Measurements from ENCODE around the gene MEN1.
"Not testable (repeated sequence)": the region's sequence is repeated elsewhere in the genome, so short reads cannot be mapped to it uniquely, and the experiment has no call there.

Gene MEN1

DNA sequence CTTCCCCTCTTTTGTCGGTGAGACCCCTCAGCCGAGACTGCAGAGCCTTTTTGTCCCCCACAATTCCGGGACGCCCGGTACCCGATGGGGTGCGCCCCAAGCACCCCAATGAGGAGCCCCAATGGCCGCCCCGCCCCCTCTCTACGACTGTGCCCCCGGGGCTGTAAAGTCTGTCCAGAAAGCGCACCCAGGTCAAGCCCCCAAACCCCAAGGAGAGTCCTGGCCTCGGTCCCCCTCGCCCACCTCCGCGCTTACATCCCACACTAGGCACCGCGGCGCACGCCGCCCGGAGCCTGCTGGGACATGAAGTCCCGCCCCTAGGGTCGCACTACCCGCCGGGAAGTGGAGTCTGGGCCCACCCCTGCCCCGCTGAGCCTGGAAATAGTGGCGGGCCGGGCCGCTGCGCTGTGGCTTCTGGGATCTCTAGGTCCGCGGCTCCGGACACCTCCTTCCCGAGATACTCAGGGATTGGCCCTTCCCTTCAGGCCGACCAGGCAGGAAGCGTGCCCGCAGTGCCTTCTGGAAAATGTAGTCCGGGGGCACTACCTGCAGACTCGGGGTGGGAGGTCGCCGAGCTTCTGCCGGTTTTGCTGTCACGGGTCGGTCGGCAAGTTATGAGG is at the start of gene MEN1:
MEN1 (minus strand) TSS at position 281 of the 620 bp plus-strand sequence. CDS start 442 bp downstream, outside the sequence.
- DNase-seq = peak; percentile 80

DNA sequence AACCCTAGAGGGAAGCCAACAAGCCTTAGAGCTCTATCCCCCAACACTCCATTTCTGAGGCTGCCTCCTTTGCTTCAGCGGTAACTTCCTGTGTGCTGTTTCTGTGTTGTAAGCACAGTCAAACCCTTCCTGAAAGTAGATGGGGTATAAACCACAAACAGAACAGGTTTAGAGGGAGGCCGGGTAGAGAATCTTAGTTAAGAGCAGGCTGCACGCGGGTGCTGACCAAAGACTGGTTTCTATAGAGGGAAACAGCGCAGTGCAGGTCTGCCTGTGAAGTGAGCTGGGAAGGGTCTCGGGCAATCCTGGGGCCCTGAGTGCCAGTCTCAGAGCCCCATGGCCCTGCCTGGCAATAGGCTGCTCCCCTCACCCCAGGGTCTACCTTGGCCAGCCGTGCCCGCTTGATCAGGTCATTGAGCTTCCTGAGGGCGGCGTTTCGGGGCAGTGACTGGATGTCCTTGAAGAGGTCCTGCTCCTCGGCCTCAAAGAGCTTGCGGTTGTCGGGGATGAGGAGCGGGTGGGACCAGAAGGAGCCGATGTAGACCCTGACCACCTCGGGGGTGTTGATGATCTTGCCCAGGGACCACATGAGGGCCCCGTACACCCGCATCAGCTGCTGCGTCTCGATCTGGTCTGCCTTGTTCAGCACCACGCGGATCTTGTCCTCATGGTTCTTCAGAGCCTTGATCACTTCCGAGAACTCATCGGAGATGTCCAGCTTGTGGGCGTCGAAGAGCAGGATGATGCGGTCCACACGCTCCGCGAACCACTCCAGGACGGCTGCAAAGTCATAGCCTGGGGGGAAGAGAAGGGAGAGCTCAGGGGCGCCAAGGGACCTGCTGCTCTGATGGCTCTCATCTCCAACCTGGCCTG is 49.4 kb upstream of the MEN1 start:
- peak; percentile 79 for DNase-seq

DNA sequence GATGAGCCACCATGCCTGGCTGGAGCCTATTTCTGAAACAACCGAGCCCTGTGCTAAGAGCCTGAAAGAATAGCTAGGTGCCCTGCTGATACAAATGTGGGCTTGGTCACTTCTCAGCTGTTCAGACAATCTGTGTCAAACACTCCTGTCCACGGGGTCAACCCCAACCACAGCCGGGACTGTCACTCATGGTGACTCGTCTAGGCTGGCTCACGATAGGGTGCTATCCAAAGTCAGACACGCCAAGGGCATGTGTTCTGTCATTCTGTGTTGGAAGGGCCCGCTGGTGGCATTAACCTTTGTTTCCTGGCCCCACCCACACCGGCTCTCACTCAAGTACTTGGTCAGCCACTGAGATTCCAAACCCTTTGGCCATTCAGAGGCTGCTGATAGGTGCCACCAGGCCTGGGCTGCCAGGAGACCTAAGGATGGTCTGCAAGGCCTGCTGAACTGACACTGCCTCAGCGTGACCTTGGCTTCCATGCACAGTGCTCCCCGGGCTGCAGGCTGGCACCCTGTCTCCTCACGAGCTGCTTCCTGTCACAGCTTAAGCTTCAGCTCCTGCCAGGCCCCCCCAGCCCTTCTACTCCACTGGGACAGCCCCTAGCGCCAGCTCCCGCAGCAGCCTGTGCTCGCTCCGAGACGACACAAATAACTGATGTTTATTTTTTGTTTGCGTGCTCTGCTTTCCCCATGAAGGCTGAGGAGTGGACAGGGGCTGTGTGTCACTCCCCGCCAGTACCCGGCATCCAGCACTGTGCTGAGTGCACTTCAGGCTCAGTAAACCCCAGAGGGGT is 48.3 kb upstream of the MEN1 start:
- peak; percentile 70 for DNase-seq

DNA sequence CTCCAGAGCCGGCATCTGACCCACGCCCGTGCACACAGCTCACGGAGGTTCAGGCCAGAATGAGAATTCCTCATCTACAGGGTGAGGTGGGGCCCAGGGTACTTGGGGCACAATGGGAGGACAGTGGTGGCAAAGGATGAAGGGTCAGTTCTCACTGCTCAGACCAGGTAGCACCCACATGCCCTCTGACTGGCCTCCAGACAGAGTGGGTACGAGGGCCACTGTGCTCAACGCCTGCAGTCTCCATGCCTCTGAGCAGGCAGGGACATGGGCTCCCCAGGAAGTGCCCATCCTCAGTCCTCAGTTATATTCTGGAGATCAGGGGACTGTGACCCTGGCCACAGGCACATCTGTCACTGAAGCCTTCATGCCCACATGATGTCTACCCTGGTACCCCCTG is 47.1 kb upstream of the MEN1 start:
- no peak for DNase-seq

DNA sequence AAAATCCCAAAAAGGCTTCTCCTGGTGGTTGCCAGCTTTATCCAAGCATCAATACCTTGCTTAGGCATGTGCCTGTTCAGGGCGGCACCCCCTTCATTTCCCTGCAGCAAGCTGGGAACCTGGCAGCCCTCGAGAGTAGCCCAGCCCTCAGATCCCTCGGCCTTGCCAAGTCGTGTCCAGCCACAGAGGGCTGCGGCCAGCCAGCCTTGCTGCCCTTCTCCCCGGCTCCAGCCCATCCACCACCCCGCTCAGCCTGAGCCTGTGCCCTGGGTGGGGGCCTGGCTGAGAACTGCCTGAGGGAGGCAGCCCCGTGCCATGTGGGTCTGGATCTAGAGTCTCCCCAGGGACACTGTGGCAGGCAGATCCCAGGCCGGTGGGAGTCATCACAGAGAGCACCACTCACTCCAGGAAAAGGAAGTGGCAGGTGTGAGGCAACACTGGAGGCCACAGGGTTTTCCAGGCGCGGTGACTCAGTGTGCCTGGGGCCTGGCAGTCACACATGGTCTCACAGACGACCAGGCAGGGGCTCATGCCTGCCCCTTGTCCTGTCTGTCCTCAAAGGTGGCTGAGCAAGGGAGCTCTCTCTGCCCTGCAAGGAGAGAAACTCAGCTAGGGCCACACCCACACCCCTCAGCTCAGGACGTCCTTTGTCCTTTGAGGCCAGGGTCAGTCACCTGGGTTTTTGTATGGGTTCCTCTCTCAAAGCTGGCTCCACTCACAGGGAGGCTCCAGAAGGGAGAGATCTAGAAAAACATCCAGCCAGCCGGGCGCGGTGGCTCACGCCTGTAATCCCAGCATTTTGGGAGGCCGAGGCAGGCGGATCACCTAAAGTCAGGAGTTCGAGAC is 46.3 kb upstream of the MEN1 start:
- peak; percentile 23 for DNase-seq

DNA sequence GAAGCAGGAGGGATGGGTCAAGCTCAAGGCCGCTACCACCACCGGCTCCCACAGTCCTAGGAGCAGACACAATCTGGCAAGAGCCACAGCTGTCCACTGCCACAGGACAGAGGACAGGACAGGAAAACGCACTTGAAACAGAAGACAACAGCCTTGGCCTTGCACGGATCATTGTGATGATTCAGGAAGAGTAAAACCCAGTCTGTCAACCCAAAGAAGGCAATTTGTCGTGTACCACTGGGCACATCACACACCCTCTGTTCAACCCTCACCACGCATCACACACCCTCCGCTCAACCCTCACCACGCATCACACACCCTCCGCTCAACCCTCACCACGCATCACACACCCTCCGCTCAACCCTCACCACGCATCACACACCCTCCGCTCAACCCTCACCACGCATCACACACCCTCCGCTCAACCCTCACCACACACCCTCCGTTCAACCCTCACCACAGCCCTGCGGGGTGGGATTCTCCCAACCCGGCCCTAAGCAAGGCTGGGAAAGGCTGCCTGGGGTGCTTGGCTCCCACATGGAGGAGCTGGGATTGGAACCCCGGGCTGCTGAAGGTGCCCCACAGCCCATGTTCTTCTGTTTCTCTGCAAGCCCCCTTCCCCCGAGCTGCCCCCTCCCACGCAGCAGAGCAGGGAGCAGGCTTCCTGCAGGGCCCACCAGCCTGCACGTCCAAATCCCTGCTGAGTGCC is 45.4 kb upstream of the MEN1 start:
- DNase-seq = no peak

DNA sequence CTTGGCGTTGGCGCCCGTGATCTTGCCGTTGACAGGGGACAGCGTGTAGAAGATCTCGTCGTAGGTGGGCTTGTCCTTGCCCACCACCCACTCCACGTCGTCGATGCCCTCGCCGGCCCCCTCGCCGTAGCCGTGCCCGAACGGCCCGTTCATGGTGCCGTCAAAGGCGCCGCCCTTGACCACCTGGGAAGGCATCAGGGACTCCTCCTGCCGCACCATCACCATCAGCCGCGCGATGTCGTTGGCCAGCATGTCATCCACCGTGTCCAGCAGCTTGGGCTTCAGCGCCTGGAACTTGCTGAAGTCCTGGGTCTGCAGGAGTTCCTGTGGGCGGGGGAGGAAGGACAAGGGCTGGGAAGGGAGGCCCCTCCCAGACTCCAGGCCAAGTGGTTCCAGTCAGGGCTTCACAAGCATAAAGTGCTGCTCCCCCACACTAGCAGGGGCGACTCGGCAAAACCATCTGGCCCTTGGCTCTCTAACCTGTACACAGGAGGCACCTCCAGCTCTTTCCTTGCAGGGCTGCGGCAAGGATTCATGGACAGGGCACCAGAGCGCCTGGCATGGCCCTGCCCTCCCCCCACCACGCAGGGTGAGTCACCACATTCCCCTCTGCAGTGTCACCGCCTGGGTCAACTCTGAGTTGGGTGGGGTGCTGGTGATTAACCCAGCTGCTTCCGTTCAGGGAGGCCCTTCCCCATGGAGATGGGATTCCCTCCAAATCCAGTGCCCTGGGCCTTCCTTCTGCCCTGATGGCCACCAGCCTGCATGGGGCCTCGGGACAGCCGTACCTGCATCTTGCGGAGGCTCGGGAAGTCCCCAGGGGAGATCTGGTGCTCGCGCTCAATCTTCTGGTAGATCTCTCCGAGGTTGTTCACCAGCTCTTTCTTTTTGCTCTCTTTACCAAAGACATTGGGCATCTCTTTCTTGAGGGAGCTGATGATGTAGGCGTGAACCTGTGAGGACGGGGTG is 44.5 kb upstream of the MEN1 start:
- DNase-seq = peak; percentile 41

DNA sequence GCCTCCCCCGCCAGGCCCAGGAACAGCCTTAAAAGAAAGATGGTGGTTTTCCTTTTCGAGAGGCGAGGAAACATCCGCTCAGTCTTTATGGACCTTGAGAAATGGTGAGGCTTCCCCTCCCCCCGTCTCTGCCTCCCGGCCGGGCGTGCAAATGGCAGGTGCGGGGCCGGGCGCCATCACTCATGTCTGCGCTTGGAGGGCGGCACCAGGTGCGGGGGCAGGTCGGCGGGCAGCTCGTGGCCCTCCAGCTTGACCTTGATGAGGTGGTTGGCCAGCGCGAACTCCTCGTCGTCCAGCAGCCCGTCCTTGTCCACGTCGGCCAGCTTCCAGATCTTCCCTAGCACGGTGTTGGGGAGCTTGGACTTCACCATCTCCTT is 43.8 kb upstream of the MEN1 start:
- no peak for DNase-seq

DNA sequence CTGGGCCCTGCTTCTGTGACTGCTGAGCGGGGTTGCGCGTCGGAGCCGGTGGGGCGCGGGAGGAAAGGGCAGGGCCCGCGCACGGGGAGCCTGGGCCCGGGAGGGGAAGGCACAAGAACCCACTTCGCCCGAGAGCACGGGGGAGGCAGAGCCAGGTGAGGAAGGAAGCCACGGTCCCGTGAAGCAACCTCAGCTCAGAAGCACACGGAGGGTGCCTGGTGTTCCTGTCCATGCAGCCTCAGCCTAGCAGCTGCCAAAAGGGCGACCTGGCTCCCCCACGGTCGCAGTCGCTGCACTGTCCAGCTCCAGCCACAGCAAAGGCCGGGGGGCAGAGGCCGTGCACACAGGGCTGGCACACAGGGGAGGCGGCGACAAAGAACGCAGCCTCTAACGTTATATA is 43.4 kb upstream of the MEN1 start:
- DNase-seq = peak; percentile 54

DNA sequence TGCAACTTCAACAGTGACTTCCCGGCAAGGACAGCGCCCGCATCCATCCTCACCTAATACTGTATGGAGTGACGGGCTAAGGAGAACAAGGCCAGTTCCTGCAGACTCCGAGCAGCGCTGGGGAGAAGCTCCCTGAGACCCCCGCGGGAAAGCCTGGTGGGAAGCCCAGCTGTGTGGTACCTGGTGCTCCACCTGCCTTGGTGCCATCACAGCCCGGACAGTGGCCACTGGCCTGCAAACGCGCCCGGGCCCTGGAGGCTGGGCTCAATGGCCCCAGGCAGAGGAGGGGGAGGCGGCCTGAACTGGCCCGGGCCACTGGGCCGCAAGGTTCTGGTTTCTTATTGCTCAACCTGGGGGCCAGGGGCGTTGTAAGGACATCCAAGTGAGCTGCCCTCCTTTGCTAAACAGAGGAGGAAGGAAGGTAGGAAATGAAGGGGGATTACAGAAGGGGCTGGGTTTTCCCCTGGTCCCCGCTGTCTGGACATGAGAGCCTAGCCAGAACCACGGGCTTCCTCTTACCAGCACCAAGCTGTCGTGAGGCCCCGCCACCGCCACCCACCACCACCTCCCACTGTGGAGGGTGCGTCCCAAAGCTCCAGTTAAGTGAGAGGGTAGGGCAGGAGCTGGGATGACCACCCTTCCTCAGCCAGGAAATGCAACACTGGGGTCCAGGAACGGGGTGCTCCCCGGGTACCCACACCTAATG is 42.6 kb upstream of the MEN1 start:
- DNase-seq = peak; percentile 47

DNA sequence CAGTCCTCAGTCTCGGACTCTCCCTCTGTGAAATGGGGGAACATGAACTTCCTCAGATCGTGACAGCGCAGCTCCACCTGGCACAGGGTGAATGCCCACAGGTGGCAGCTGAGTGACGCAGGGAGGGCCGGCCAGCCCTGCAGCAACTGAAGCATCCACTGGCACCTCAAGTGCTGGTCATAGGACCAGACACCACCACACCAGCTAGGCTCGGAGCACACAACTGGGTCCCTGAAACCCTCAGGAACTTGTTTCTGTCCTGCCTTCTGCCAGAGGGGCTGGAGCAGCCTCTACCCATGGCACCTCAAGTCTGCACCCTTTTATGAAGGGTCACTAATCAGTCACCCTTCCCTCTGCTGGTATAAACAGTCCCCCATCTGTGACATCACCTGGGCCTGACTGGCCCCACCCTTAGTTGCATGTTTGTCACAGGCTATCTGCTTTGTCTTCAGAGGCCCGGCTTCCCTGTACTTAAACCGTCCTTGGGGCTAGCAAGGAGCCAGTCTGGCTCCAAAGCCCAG is 41.5 kb upstream of the MEN1 start:
- peak; percentile 32 for DNase-seq

DNA sequence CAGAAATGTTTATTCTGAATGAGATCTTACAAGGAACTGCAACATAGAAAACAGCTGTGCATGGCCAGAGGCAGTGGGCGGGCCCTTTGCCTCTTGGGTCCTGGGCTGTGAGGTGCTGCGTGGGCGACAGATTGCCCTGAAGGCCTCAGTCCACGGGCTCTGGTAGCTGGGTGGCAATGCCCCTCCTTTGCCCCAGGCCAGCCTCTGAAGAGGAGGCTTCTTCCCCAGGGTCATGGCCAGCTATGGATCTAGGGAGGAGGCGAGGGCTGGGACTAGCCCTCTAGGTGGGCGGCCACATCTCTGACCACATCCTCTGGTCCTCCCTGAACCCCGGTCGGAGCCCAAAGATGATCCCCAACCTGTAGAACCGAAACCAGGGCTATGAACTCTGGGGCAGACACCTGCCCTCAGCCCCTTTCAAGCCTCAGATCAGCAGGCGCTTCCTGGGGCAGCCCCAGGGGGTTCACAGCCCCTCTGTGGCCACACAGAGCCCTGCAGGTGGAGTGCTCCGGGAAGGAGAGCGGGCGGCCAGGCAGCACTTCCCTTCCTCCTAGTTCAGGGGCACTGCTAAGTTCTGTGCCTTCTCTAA is 40.7 kb upstream of the MEN1 start:
- DNase-seq = peak; percentile 75

DNA sequence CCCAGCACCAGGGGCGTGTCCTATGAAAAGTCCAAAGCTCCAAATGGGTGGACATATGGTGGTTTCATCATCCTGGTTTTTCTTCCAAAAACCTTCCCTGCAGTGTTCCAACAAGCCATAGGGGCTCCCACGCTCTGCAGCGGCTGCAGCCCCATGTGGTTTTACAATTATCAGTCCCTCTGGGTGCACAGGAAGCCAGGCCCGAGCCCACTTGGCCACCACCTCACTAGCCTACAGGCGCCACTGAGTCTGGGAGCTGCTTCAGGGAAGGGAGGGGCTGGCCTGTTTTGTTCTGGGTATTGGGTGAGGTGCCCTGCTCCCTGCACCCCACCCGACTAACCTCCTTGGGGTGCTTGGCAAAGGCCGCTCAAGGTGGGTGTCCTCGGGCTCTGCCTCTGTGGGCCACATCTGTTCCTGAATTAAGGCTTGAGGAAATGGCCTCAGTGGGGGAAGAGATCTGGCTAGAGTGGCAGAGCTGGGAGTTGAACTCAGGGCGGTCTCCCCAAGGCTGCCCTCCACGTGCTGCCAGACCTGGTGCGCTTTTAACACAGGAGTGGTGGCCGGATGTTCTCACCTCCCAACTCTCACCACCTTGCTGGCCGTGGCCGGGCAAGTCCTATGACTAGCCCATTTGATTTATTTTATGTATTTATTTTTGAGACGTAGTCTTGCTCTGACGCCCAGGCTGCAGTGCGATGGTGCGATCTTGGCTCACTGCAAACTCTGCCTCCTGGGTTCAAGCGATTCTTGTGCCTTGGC is 39.4 kb upstream of the MEN1 start:
- no peak for DNase-seq

DNA sequence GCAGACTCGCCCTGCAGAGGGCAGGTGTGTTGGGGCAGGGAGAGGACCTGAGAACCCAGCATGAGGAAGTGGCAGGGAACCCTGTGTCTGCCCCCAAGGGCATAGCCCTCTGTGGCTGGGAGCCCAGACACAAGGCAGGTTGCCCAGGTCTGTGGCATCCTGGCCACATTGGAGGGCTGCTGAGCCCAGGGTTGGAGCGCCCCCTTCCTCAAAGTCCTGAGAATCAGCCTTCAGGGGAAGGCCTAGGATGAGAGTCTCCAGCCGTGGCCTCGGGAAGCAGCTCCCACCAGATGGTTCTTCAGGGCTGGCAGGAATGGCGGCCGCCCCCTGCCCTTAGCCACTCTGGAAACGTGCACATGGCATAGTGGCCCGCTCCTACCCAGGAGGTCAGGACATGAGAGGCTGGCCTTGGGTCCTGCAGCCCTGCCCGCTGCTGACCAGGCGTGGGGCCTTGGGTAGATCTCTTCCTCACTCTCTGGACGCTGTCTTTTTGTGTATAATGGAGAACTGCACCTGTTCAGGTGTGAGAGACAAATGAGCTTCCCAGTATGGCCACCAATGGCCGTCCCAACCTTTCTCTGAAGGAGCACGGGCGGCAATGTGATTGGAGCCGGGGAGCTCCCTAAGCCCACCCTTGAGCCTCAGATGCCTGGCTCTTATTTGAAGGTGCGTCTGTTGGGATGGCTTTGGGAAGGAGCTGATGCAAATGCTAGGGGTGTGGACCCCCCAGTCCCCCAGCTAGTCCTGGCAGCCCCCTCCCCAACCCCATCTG is 38.7 kb upstream of the MEN1 start:
- DNase-seq = peak; percentile 43

DNA sequence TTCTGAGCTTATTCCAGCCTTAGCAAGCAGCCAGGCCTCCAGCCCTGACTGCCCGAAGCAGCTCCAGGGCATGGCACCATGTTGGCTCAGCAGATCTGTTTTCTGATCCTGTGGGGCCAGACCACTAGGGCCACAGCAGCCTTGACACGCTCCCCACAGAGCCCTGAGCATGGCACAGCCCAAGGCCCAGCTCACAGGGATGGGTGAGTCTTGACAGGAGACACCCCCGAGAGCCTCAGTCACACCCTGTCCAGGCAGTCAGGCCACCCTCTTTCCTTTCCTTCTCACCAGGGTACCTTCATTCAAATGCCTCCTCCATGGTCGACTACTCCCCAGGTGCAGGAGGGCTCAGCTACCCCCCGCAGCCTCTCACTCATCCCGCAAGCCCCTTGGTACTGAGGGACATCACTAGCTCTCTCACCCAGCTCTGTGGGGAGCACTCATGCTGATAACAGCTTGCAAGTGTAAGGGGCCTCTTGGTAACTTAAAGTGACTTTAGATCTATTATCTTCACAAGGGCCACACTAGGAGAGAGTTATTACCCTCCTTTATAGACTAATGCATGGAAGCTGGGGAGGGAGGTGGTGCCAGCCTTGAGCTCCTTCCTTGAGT is 38.0 kb upstream of the MEN1 start:
- no peak for DNase-seq

DNA sequence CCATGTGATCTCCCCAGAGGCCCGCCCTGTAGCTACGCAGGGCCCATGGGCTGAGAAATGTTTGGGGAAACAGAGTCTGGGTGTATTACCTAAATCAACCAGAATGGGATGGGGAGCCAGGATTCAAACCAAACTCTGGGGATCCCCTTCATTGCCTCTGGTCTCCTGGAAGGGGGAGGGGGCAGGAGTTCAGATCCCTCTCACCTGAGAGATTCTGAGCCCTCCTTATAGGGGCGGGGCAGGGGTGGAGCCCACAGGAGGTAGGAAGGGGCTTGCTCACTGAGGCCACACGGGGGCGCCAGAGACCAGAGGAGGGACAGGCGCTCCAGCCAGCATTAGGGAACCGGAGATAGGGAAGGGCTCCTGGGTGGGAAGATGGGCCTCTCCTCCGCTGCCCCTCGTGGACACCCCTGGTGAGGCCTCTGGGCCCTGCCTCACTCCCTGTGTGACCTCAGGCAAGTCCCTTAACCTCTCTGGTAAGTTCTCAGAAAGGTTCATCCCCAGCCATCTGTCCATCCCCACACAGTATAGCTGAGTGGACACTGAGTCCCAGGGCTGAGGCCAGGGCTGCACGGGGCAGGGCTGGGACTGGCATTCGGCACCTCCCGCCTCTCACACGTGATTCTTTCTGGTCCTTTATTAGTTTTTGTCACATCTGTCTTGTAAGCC is 36.8 kb upstream of the MEN1 start:
- peak; percentile 91 for DNase-seq

DNA sequence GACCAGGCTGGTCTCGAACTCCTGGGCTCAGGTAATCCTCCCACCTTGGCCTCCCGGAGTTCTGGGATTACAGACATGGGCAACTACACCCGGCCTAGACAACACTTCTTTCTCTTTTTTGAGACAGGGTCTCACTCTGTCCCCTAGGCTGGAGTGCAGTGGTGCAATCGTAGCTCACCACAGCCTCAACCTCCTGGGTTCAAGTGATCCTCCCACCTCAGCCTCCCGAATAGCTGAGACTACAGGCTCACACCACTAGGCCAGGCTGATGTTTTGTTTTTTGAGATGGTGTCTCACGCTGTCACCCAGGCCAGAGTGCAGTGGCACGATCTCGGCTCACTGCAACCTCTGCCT is 35.4 kb upstream of the MEN1 start:
- DNase-seq = not testable (repeated sequence)

Measured in CD4-positive, alpha-beta T cell treated with Interleukin-21 for 1 hour (primary cell).